GM19035 (cell line): ENCODE results near the gene VSTM2L.

Experiments
- ATAC-seq: cut with Tn5 transposase; IDR thresholded peaks from one replicate; pipeline ENCODE4 v1.9.1; 2021; ENCODE audit not compliant: unreplicated experiment

The VSTM2L gene

GRCh38 chr20:37936041-37936440 is 33.1 kb downstream of the VSTM2L start:
- ATAC-seq, result no peak

DNA sequence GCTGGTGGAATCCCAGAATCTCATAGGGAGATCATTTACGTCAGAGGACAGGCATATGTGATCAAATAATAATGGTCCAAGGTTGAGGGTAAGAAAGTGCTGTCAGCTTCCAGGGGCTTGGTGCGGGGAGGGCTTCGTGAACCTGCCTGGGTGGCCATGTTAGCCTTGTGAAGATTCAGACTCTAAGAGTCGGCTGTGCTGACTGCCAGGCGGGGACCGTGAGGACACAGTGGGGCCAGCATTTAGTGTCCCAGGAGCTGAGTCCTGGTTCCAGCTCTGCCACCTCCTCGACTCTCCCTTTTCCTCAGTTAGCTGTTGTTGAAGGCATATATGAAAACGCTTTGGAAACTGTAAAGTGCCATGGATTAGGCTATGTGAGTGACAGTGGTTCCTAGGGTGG is 33.5 kb downstream of the VSTM2L start:
- no peak for ATAC-seq

DNA sequence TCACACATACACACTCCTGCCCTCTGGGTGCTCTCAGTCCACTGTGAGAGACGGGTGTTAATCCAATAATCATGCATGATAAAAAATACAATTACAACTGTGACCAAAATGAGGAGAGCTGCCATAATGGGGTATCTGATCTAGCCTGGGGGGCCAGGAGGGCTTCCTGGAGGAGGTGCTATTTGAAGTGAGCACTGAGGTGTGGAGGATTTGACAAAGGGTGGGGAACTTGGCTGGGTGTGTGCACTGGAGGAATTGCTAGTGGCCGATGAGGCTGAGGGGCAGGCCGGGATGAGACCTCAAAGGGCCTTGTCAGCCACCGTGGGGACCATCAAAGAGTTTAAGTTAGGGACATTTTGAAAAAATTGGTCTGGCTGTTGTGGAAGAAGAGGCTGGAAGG is 34.8 kb downstream of the VSTM2L start:
- no peak for ATAC-seq

DNA sequence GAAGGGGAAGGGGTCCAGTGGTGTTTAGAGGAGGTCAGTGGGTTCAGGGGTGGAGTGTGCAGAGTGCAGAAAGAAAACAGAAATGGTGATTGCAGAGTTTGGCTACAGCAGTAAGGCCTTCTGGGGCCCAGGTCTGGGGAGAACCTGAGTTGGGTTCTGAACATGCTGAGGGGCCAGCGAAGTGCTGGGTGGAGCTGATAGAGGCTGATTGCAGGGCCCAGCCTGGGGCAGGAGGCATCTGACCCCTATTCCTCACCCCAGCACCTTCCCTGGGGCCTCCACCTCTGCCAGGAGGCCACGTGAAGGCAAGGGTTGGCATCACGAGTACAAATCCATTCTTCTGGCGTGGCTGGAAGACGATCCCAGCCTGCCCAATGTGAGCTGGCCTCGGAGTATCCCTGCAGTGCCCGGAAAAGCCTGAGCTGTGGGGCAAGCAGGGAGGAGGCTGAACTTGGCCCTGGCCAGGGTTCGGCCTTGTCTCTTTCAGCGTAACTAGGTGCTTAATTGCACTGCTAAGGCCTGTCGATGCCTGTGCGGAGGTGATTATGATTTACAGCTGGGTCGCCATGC is 35.3 kb downstream of the VSTM2L start:
- ATAC-seq, result no peak

DNA sequence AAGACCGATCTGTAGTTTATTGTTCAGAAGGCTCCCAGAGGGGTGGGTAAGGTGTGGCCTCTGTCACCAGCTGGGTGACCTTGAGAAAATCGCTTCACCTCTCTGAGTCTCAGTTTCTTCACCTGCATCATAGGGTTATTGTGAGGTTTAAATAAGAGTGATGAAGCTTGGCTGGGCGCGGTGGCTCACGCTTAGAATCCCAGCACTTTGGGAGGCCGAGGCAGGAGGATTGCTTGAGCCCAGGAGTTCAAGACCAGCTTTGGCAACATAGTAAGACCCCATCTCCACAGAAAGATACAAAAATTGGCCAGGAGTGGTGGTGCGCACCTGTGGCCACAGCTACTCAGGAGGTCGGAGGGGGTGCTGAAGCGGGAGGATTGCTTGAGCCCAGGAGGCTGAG is 36.0 kb downstream of the VSTM2L start:
- ATAC-seq, result no peak

DNA sequence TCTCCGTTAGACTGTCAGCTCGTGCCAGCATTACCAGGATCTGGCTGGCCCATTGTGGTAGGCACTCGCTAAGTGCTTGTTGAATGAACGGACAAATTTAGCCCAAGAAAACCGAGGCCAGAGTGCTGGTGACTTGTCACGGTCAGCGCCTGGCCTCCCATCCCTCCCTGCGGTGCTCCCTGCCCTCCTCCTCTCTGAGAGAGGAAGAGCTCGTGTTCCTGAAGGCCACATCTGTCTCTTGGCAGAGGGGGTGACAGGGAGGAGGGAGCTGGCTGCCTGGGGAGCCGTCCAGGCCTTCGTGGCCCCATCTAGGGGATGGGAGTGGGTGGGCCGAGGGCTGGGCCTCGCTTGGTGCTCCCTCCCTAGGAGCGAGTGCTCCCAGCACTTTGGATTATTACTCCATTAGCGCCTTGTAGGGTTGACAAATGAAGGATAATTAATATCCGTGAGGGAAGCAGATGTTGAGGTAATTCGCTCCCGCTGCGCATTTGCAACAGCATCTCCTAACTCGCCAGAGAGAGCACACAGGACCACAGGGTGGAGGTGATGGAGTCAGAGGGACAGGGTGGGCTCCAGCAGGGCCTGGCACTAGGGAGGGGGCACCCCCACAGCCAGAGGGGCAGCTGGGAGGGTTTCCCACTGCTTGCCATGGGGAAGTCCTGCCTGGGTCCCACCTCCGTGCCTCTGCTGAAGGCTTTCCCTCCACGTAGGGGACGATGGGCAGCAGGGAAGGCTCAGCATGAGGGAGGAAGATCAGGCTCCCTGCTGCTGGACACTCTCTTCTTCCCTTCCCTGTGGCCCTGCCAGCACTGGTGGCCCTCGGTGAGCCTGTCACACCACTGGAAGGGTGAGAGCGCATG is 37.0 kb downstream of the VSTM2L start:
- no peak for ATAC-seq

DNA sequence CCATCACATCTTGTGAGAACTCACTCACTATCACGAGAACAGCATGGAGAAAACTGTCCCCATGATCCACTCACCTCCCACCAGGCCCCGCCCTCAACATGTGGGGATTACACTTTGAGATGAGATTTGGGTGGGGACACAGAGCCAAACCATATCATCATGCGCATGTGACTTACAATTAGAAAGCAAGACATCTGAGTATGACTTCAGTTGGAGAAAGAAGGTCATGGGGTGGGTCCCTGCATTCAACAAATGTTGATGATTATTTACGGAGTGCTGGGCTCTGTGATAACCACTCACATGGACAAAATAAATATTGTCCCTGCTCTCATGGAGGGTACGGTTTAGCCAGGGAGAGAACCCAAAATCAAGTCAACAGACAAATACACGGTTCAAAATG is 37.9 kb downstream of the VSTM2L start:
- no peak for ATAC-seq

GRCh38 chr20:37941332-37941731 is 38.4 kb downstream of the VSTM2L start:
- ATAC-seq, result no peak

DNA sequence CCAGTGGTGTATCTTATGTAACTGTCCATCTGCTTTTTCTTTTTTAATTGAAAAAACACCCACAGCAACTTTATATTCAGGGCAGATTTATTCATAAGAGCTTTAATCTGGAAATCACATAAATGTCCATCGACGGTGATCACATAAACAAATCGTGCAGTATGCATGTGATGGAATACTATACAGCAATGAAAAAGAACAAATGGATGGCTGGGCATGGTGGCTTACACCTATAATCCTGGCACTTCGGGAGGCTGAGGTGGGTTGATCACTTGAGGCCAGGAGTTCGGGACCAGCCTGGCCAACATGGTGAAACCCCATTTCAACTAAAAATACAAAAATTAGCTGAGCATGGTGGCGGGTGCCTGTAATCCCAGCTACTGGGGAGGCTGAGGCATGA is 39.1 kb downstream of the VSTM2L start:
- no peak for ATAC-seq

GRCh38 chr20:37943033-37943432 is 40.1 kb downstream of the VSTM2L start:
- ATAC-seq, result no peak

- ATAC-seq, result no peak
Observed at GRCh38 chr20:37943501-37944455, 40.9 kb downstream of the VSTM2L start.

GRCh38 chr20:37944456-37944981 is 41.6 kb downstream of the VSTM2L start:
- ATAC-seq, result no peak

- no peak for ATAC-seq
Observed at GRCh38 chr20:37945091-37945547, 42.2 kb downstream of the VSTM2L start.

GRCh38 chr20:37946946-37947345 is 44.0 kb downstream of the VSTM2L start:
- no peak for ATAC-seq

GRCh38 chr20:37947943-37948342 is 45.0 kb downstream of the VSTM2L start:
- no peak for ATAC-seq

DNA sequence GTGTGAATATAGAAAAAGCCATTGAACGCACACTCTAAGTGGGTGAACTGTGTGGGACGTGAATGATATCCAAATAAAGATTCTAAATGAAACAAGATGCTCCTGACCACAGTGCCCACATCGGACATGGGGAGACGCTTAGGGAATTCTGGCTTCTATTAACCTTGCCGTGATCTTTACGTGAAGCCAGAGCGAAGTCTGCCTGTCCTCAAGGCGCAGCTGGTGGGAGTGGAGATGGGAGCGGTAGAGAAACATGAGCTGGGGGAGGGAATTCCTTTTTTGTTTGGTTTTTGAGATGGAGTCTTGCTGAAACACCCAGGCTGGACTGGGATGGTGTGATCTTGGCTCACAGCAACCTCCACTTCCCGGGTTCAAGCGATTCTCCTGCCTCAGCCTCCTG is 46.0 kb downstream of the VSTM2L start:
- ATAC-seq, result no peak

GRCh38 chr20:37954190-37954589 is 51.3 kb downstream of the VSTM2L start:
- ATAC-seq, result no peak

GRCh38 chr20:37954626-37955025 is 51.7 kb downstream of the VSTM2L start:
- no peak for ATAC-seq

DNA sequence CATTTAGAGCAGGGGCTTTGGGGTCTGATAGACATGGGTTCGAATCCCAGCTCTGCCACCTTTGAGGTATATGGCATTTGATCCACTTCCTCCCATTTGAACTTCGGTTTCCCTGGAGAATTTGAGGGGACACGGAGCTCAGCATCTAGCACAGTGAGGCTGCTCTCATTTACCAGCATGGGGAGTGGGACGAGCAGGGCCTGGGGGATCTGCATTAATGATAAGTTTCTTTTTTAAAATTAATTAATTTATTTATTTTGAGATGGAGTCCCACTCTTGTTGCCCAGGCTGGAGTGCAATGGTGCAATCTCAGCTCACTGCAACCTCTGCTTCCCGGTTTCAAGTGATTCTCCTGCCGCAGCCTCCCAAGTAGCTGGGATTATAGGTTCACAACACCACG is 52.6 kb downstream of the VSTM2L start:
- ATAC-seq, result no peak

GRCh38 chr20:37956107-37956585 is 53.2 kb downstream of the VSTM2L start:
- ATAC-seq, result no peak
